Activated T-helper 17 cell treated with anti-CD3 and anti-CD28 coated beads, Interleukin-2, amount 50 U/mL, for 72 hours (primary cell): ENCODE data around the gene HEMGN. TPM values are rescaled to one million over a fixed set of nuclear protein-coding genes. Genes with fewer than 3 reads are reported as not detected.

Experiments used
- ATAC-seq: fragments of 150-1000 bp; cut with Tn5 transposase; replicated peaks from 2 replicates; pipeline ENCODE4 v1.10.0; 2021; ENCODE audit warnings: mild to moderate bottlenecking, moderate library complexity
- H3K27ac Mint-ChIP-seq: one replicate; pipeline ENCODE4 v1.8.0; 2022; ENCODE audit warnings: mixed read lengths
- H3K27me3 Mint-ChIP-seq: one replicate; pipeline ENCODE4 v1.8.0; 2022; ENCODE audit warnings: mixed read lengths
- H3K36me3 Mint-ChIP-seq: one replicate; pipeline ENCODE4 v1.8.0; 2022; ENCODE audit warnings: low read depth, mild to moderate bottlenecking, mixed read lengths
- H3K4me1 Mint-ChIP-seq: one replicate; pipeline ENCODE4 v1.8.0; 2022; ENCODE audit warnings: mixed read lengths
- H3K4me3 Mint-ChIP-seq: one replicate; pipeline ENCODE4 v1.8.0; 2022; ENCODE audit warnings: mild to moderate bottlenecking, mixed read lengths
- H3K9me3 Mint-ChIP-seq: one replicate; pipeline ENCODE4 v1.8.0; 2022; ENCODE audit warnings: mixed read lengths
- total RNA-seq, 2 donors: library from RNA; stranded (reverse); gene quantifications; one replicate each; pipeline ENCODE4 v1.2.3, GENCODE V29; 2022

The HEMGN gene
- total RNA-seq, 2 donors from 2014 or later = 0.95 to 1.2 TPM

GRCh38 chr9:97906236-97906831 lies 31.6 kb downstream of the HEMGN start:
- ATAC-seq = peak; percentile 53

GRCh38 chr9:97905228-97905627 lies 32.7 kb downstream of the HEMGN start:
- H3K36me3 Mint-ChIP-seq = peaks cover 61% of the 10 kb centered on the region
- peaks cover 36% of the 10 kb centered on the region for H3K4me1 Mint-ChIP-seq
- ATAC-seq = peak; percentile 65
- H3K4me3 Mint-ChIP-seq = peak overlapping the region; percentile 81
- no peaks in the 10 kb centered on the region for H3K9me3 Mint-ChIP-seq
- H3K27ac Mint-ChIP-seq = peak overlapping the region; percentile 89
- no peaks in the 10 kb centered on the region for H3K27me3 Mint-ChIP-seq

More at GRCh38 chr9:97906236-97906831, 31.6 kb downstream of the HEMGN start:
- Mint-ChIP-seq H3K27ac (peak overlapping the region; percentile 89), H3K27me3 (no peaks in the 10 kb centered on the region), H3K9me3 (no peaks in the 10 kb centered on the region), H3K36me3 (peaks cover 73% of the 10 kb centered on the region), H3K4me1 (peaks cover 32% of the 10 kb centered on the region), H3K4me3 (peak overlapping the region; percentile 81)

- H3K4me3 Mint-ChIP-seq = peak overlapping the region; percentile 81
- peaks cover 32% of the 10 kb centered on the region for H3K4me1 Mint-ChIP-seq
- ATAC-seq = peak; percentile 68
- peak overlapping the region; percentile 89 for H3K27ac Mint-ChIP-seq
- H3K9me3 Mint-ChIP-seq = no peaks in the 10 kb centered on the region
- peaks cover 61% of the 10 kb centered on the region for H3K36me3 Mint-ChIP-seq
- H3K27me3 Mint-ChIP-seq = no peaks in the 10 kb centered on the region
Measured at GRCh38 chr9:97904725-97905124, 33.2 kb downstream of the HEMGN start.

- peak; percentile 60 for ATAC-seq
- H3K36me3 Mint-ChIP-seq = peaks cover 49% of the 10 kb centered on the region
- H3K9me3 Mint-ChIP-seq = no peaks in the 10 kb centered on the region
- H3K4me3 Mint-ChIP-seq = peak overlapping the region; percentile 81
- H3K4me1 Mint-ChIP-seq = peaks cover 32% of the 10 kb centered on the region
- no peaks in the 10 kb centered on the region for H3K27me3 Mint-ChIP-seq
- no peak overlapping the region for H3K27ac Mint-ChIP-seq
Measured at GRCh38 chr9:97903177-97903576, 34.8 kb downstream of the HEMGN start.

- Mint-ChIP-seq H3K36me3 (peaks cover 34% of the 10 kb centered on the region), H3K27ac (no peak overlapping the region), H3K27me3 (no peaks in the 10 kb centered on the region), H3K9me3 (no peaks in the 10 kb centered on the region), H3K4me3 (no peak overlapping the region), H3K4me1 (peaks cover 19% of the 10 kb centered on the region)
- no peak for ATAC-seq
Measured at GRCh38 chr9:97900738-97901565, 37.0 kb downstream of the HEMGN start.

GRCh38 chr9:97900103-97900737 lies 37.8 kb downstream of the HEMGN start:
- ATAC-seq = no peak
- Mint-ChIP-seq H3K27ac (peak overlapping the region; percentile 59), H3K9me3 (no peaks in the 10 kb centered on the region), H3K27me3 (no peaks in the 10 kb centered on the region), H3K4me3 (no peak overlapping the region), H3K4me1 (peaks cover 20% of the 10 kb centered on the region), H3K36me3 (peaks cover 38% of the 10 kb centered on the region)

- Mint-ChIP-seq H3K27ac (no peak overlapping the region), H3K4me1 (peaks cover 6% of the 10 kb centered on the region), H3K36me3 (peaks cover 29% of the 10 kb centered on the region), H3K9me3 (peaks cover 7% of the 10 kb centered on the region), H3K27me3 (no peaks in the 10 kb centered on the region), H3K4me3 (no peak overlapping the region)
- no peak for ATAC-seq
Measured at GRCh38 chr9:97895695-97896332, 42.2 kb downstream of the HEMGN start.

GRCh38 chr9:97895211-97895610 lies 42.8 kb downstream of the HEMGN start:
- no peak for ATAC-seq
- Mint-ChIP-seq H3K36me3 (peaks cover 29% of the 10 kb centered on the region), H3K4me1 (peaks cover 5% of the 10 kb centered on the region), H3K27ac (no peak overlapping the region), H3K27me3 (no peaks in the 10 kb centered on the region), H3K9me3 (peaks cover 7% of the 10 kb centered on the region), H3K4me3 (no peak overlapping the region)

GRCh38 chr9:97892421-97892820 lies 45.6 kb downstream of the HEMGN start:
- ATAC-seq = no peak
- Mint-ChIP-seq H3K4me1 (peaks cover 5% of the 10 kb centered on the region), H3K36me3 (peaks cover 22% of the 10 kb centered on the region), H3K9me3 (peaks cover 7% of the 10 kb centered on the region), H3K27ac (no peak overlapping the region), H3K27me3 (no peaks in the 10 kb centered on the region), H3K4me3 (no peak overlapping the region)

GRCh38 chr9:97891736-97892135 lies 46.2 kb downstream of the HEMGN start:
- Mint-ChIP-seq H3K27ac (peak overlapping the region; percentile 71), H3K4me3 (no peak overlapping the region), H3K36me3 (peaks cover 17% of the 10 kb centered on the region), H3K9me3 (peaks cover 7% of the 10 kb centered on the region), H3K27me3 (no peaks in the 10 kb centered on the region), H3K4me1 (peaks cover 5% of the 10 kb centered on the region)
- no peak for ATAC-seq

- H3K9me3 Mint-ChIP-seq = peaks cover 7% of the 10 kb centered on the region
- peaks cover under 1% of the 10 kb centered on the region for H3K4me1 Mint-ChIP-seq
- peak overlapping the region; percentile 36 for H3K27ac Mint-ChIP-seq
- peaks cover 13% of the 10 kb centered on the region for H3K36me3 Mint-ChIP-seq
- ATAC-seq = peak; percentile 72
- H3K4me3 Mint-ChIP-seq = no peak overlapping the region
- no peaks in the 10 kb centered on the region for H3K27me3 Mint-ChIP-seq
Measured at GRCh38 chr9:97889941-97890887, 47.8 kb downstream of the HEMGN start.

GRCh38 chr9:97880336-97880735 lies 57.6 kb downstream of the HEMGN start:
- Mint-ChIP-seq H3K36me3 (no peaks in the 10 kb centered on the region), H3K4me1 (no peaks in the 10 kb centered on the region), H3K9me3 (no peaks in the 10 kb centered on the region), H3K27ac (no peak overlapping the region), H3K27me3 (no peaks in the 10 kb centered on the region), H3K4me3 (no peak overlapping the region)
- ATAC-seq = no peak
